SH-SY5Y (cell line): ENCODE measurements around the gene ATRNL1.

ENCODE experiments used
- GATA2 ChIP-seq: IDR thresholded peaks from 2 replicates; pipeline ENCODE4 v1.6.1; 2011; ENCODE audit warnings: mild to moderate bottlenecking, low read depth, low read length
- GATA3 ChIP-seq: IDR thresholded peaks from 2 replicates; pipeline ENCODE4 v1.6.1; 2011; ENCODE audit warnings: low read depth, mild to moderate bottlenecking, low read length, moderate library complexity

GRCh38 chr10:115082506-115082905 is 10.7 kb upstream of the ATRNL1 start:
- TF ChIP-seq GATA2: no peak
- no peak for TF ChIP-seq GATA3
